D721Med (cell line): ENCODE data around the gene WNT10A.

Experiments
- DNase-seq: peaks from one replicate; pipeline ENCODE4 v3.0.0; 2011; ENCODE audit warnings: low spot score; ENCODE audit not compliant: insufficient read length
- FAIRE-seq: peaks from 2 replicates; lab custom pipeline; 2011; peaks lifted over from hg19 to GRCh38; lab: Jason Lieb, UNC
- CTCF ChIP-seq: IDR thresholded peaks from 2 replicates; pipeline ENCODE4 v1.5.1; 2012; ENCODE audit warnings: mild to moderate bottlenecking, control low read depth; ENCODE audit not compliant: insufficient read depth; ENCODE audit errors: missing control alignments

WNT10A gene

DNA sequence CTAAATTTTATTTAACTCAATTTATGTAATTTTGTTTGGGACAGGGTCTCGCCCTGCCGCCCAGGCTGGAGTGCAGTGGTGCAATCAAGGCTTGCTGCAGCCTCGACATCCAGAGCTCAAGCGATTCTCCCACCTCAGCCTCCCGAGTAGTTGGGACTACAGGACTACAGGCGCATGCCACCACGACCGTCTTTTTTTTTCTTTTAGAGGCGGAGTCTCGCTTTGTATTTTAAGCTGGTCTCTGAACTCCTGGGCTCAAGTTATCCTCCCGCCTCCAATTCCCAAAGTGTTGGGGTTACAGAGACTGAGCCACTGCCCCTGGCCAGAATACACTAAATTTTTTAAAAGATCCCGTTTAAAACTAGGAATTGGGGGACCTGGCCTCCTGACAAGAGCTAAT lies 18.5 kb downstream of the WNT10A start:
- no peak for TF ChIP-seq CTCF
- FAIRE-seq (no peak), DNase-seq (no peak)

DNA sequence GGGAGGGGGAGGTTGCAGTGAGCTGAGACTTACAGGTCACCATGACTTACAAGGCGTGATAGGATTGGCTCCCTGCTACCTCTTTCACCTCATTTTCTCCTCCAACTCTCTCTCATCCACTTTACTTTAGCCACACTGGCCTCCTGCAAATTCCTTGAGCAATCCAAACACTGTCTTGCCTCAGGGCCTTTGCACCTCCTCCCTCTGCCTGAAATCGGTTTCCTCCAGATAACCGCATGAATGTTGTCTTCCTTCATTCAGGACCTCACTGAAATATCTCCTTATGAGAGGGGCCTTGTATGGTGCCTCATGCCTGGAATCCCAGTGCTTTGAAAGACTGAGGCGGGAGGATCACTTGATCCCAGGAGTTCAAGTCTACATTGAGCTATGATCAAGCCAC lies 21.8 kb downstream of the WNT10A start:
- DNase-seq (no peak), FAIRE-seq (no peak)
- no peak for TF ChIP-seq CTCF

GRCh38 chr2:218904176-218904575 lies 23.5 kb downstream of the WNT10A start:
- no peak for DNase-seq
- TF ChIP-seq CTCF: no peak

DNA sequence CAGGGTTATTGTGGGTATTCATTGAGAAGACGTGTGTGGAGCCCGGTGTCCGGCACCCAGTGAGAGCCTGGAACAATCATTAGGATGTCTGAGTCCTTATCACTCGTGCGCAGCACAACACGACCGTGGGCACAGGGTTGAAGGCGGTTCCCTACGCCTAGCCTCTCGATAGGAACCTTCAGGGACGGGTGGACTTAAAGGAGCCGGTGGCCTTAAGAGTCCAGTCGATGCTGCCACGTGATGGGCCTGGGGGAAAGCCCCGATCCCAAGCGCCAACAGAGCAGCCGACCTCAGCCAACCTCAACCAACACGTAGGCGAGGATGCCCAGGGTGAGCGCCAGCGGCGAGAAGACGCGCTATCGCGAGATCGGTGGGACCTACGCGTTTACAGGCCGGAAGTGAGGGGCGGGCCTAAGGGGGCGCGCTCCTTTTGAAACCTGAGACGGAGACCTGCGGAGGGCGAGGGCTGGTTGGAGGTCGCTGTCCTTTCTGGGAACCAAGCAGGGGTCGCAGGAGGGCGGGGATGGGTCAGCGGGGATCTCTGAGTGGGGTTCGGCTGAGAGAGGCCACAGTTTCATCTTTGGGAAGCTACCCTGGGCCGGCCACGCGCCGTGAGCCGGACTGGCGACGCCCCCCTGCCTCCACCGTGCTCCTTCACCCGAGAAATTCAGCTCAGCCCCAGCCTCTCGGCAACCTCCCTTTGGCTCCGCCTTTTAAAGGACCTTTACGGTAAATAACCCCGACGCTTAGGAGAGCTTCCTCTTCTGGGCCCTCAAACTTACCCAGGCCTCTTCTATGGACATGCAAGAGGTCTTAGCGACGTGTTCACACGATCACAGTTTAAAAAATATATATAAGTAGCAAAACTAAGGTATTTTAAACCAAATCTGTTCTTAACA lies 28.3 kb downstream of the WNT10A start:
- DNase-seq (peak; percentile 89), FAIRE-seq (no peak)
- TF ChIP-seq CTCF: no peak

More at GRCh38 chr2:218904176-218904575, 23.5 kb downstream of the WNT10A start:
- FAIRE-seq: no peak

GRCh38 chr2:218910741-218911140 lies 30.1 kb downstream of the WNT10A start:
- TF ChIP-seq CTCF: no peak
- FAIRE-seq (no peak), DNase-seq (no peak)

GRCh38 chr2:218920504-218920903 lies 39.9 kb downstream of the WNT10A start:
- FAIRE-seq (no peak), DNase-seq (no peak)
- TF ChIP-seq CTCF: no peak

DNA sequence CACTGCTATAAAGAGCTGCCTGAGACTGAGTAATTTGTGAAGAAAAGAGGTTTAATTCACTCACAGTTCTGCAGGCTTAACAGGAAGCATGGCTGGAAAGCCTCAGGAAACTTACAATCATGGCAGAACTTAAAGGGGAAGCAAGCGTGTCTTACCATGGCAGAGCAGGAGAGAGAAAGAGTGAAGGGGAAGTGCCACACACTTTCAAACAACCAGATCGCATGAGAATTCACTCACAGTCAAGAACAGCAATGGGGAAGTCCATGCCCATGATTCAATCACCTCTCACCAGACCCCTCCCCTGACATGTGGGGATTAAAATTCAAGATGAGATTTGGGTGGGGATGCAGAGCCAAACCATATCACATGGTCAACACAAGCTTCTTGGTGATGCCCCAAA lies 44.1 kb downstream of the WNT10A start:
- FAIRE-seq: no peak
- no peak for DNase-seq
- TF ChIP-seq CTCF: no peak
